GM21515 (cell line): Measurements from ENCODE around the gene PDXP.
A peak's percentile ranks its signal among the peaks of the same experiment; 100 is the strongest.
"Not testable (repeated sequence)": the region's sequence is repeated elsewhere in the genome, so short reads cannot be mapped to it uniquely, and the experiment has no call there.

ENCODE experiments used
- ATAC-seq: cut with Tn5 transposase; IDR thresholded peaks from one replicate; pipeline ENCODE4 v1.9.1; 2021; ENCODE audit not compliant: unreplicated experiment

The PDXP gene

GRCh38 chr22:37672920-37673455 lies 14.5 kb downstream of the PDXP start:
- no peak for ATAC-seq

GRCh38 chr22:37674248-37674647 lies 15.7 kb downstream of the PDXP start:
- ATAC-seq: no peak

GRCh38 chr22:37674951-37675929 lies 16.7 kb downstream of the PDXP start, which contains the start of gene LGALS1:
Gene LGALS1, plus strand, starts transcription at chr22:37675636. Its CDS starts 67 bp downstream, at chr22:37675703.
- peak; percentile 50 for ATAC-seq

GRCh38 chr22:37675930-37676735 lies 17.6 kb downstream of the PDXP start:
- ATAC-seq: no peak

- peak; percentile 32 for ATAC-seq
These were observed 18.4 kb downstream of the PDXP start for GRCh38 chr22:37676736-37677492.

- no peak for ATAC-seq
These were observed 19.0 kb downstream of the PDXP start for GRCh38 chr22:37677493-37677974.

- ATAC-seq: no peak
These were observed 19.8 kb downstream of the PDXP start for GRCh38 chr22:37678372-37678771.

GRCh38 chr22:37679670-37680069 lies 21.1 kb downstream of the PDXP start:
- no peak for ATAC-seq

- no peak for ATAC-seq
These were observed 21.8 kb downstream of the PDXP start for GRCh38 chr22:37680191-37680851.

- ATAC-seq: no peak
These were observed 22.5 kb downstream of the PDXP start for GRCh38 chr22:37681001-37681424.

- ATAC-seq: no peak
These were observed 23.1 kb downstream of the PDXP start for GRCh38 chr22:37681556-37682049.

GRCh38 chr22:37684803-37685615 lies 26.5 kb downstream of the PDXP start:
- no peak for ATAC-seq

GRCh38 chr22:37686002-37686982 lies 27.8 kb downstream of the PDXP start, which contains the start of gene NOL12:
Gene NOL12, plus strand, starts transcription at chr22:37686343. Its CDS starts 50 bp downstream, at chr22:37686393.
- peak; percentile 62 for ATAC-seq

- ATAC-seq: no peak
These were observed 31.9 kb downstream of the PDXP start for GRCh38 chr22:37690407-37690806.

- no peak for ATAC-seq
These were observed 32.5 kb downstream of the PDXP start for GRCh38 chr22:37690901-37691504.

GRCh38 chr22:37692627-37693285 lies 34.2 kb downstream of the PDXP start:
- no peak for ATAC-seq

GRCh38 chr22:37694131-37694530 lies 35.6 kb downstream of the PDXP start:
- not testable (repeated sequence) for ATAC-seq
